GM12873 (cell line): ENCODE data around the gene TAP1.

ENCODE experiments used
- CTCF ChIP-seq: IDR thresholded peaks from 2 replicates; pipeline ENCODE4 v1.5.1; 2012; ENCODE audit warnings: low read depth, mild to moderate bottlenecking, moderate library complexity, low read length, control low read depth; ENCODE audit not compliant: insufficient read depth; ENCODE audit errors: missing control alignments

TAP1 gene

GRCh38 chr6:32849126-32849525 is 4.4 kb downstream of the TAP1 start:
- TF ChIP-seq CTCF = no peak

GRCh38 chr6:32847795-32848194 is 5.7 kb downstream of the TAP1 start:
- TF ChIP-seq CTCF = peak; percentile 16

- TF ChIP-seq CTCF = no peak
Measured at GRCh38 chr6:32847004-32847403, 6.5 kb downstream of the TAP1 start.

GRCh38 chr6:32845384-32845884 is 8.1 kb downstream of the TAP1 start:
- no peak for TF ChIP-seq CTCF

GRCh38 chr6:32844839-32845383 is 8.6 kb downstream of the TAP1 start:
- TF ChIP-seq CTCF = no peak

GRCh38 chr6:32843979-32844838 is 9.3 kb downstream of the TAP1 start, which contains the start of gene PSMB8:
PSMB8 (minus strand) TSS chr6:32844047; CDS start chr6:32843996, 51 bp downstream.
- TF ChIP-seq CTCF = no peak

- no peak for TF ChIP-seq CTCF
Measured at GRCh38 chr6:32843331-32843978, 10.0 kb downstream of the TAP1 start.
